ENCODE measurements around the gene COL4A6.

COL4A6 gene

GRCh38 chrX:108219949-108220601 lies 218.1 kb downstream of the COL4A6 start:
- DNase-seq = peak; percentile 46 to 74
- no peak for TF ChIP-seq GATA1 (IDR thresholded peaks at IDR 0.05; ENCODE audit: low read depth, low read length)
- no peak for TF ChIP-seq POLR2A (IDR thresholded peaks at IDR 0.05; ENCODE audit: low read length)

GRCh38 chrX:108217876-108218275 lies 220.3 kb downstream of the COL4A6 start:
- no peak for DNase-seq
- TF ChIP-seq POLR2A (IDR thresholded peaks at IDR 0.05; ENCODE audit: low read length) (no peak), GATA1 (IDR thresholded peaks at IDR 0.05; ENCODE audit: low read depth, low read length) (no peak)

DNA sequence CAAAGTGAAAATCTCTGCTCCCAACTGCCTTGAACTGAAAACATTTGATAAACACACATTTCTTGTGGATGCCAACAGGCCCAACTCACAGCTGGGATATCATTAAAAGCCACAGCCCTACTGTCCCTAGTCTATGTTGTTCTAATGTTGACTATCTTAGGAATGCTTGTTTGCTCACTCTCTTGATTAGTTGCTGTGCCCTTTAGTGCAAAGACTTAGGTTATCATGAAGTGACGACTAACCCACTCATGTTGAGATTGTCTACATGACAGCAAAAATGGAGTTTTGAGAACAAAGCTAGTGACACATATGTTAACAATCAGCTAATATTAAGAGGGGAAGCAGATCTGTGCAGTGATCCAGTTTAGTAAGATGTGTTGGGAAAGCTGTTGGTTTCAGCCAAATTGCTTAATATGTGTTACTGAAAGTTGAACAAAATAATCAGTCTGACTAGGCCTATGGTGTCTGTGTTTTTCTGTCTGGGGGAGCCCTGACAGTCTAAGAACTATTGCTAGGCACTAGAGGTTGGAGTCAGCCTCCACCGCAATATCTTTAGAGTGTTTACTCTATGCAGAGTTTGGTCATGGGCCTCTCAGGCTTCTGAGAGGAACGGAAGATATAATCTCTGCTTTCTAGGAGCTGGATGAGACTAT lies 221.2 kb downstream of the COL4A6 start:
- no peak for DNase-seq
- no peak for TF ChIP-seq POLR2A (IDR thresholded peaks at IDR 0.05; ENCODE audit: low read length)
- TF ChIP-seq GATA1 (IDR thresholded peaks at IDR 0.05; ENCODE audit: low read depth, low read length) = no peak

- no peak for DNase-seq
- no peak for TF ChIP-seq GATA1 (IDR thresholded peaks at IDR 0.05; ENCODE audit: low read depth, low read length)
- no peak for TF ChIP-seq POLR2A (IDR thresholded peaks at IDR 0.05; ENCODE audit: low read length)
These were observed 221.8 kb downstream of the COL4A6 start for GRCh38 chrX:108216405-108216804.

DNA sequence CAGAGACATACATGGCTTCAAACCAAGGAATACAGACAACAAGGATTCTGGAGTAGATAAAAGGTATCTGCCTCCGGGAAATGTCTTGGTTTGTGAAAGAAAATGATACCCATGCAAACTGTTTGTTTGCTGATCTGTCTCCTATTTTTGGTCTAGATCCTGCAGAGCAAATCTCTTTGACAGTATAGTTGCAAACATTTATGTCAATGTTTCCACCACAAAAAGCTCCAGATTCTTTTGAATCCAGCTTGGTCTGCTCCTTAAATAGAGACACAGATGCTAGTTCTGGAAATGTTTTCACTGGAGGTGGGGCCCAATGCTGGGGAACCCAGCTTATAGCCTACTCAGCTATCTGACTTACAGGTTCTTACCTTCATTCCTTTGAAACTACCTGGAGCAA lies 226.9 kb downstream of the COL4A6 start:
- TF ChIP-seq GATA1 (IDR thresholded peaks at IDR 0.05; ENCODE audit: low read depth, low read length) = no peak
- TF ChIP-seq POLR2A (IDR thresholded peaks at IDR 0.05; ENCODE audit: low read length) = no peak
- DNase-seq = no peak

DNA sequence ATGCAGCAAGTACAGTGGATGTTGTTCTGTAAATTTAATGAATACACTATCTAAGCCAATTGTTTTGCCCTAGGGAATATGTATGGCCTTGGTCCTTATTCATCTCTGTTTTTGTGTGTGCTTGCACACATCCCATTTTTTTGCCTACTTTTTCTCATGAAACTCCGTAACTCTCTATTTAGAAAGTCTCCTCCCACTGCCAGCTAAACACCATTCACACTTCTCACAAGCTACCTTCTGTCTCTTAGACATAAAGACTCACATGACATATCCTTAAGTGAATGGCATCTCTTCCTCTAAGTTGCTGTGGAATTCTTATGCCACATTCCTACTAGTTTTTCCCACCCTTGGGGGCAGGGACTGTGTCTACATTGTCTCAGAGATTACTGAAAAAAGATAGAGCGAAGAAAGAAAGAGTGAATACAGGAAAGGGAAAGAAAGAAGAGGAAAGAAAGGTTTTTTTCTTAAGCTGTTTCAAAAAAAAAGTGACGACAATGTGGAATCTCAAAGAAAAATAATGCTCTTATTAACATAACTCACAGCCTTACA lies 229.1 kb downstream of the COL4A6 start:
- TF ChIP-seq POLR2A (IDR thresholded peaks at IDR 0.05; ENCODE audit: low read length) = no peak
- TF ChIP-seq GATA1 (IDR thresholded peaks at IDR 0.05; ENCODE audit: low read depth, low read length) = no peak
- no peak for DNase-seq

GRCh38 chrX:108203540-108203939 lies 234.7 kb downstream of the COL4A6 start:
- TF ChIP-seq GATA1 (IDR thresholded peaks at IDR 0.05; ENCODE audit: low read depth, low read length) = no peak
- DNase-seq = no peak

DNA sequence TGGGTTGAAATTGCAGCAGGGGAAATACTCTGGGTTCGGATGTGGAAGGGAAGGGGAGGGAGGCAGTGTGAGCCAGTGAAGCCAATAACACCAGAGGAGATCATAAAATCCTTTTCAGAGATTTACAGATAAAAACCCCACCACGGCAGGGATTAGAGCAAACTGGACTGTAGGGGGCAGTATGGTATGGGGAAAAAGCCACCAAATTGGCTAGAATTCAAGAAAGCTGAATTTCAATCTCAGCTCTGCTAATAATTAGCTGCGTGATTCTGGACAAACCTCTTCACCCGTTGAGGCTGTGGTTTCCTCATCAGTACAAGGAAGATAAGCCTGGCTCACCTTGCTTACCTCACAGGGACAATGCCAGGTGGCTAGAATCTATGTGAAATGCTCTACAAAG lies 238.5 kb downstream of the COL4A6 start:
- no peak for TF ChIP-seq GATA1 (IDR thresholded peaks at IDR 0.05; ENCODE audit: low read depth, low read length)
- no peak for TF ChIP-seq POLR2A (IDR thresholded peaks at IDR 0.05; ENCODE audit: low read length)
- DNase-seq = peak; percentile 34 to 59

DNA sequence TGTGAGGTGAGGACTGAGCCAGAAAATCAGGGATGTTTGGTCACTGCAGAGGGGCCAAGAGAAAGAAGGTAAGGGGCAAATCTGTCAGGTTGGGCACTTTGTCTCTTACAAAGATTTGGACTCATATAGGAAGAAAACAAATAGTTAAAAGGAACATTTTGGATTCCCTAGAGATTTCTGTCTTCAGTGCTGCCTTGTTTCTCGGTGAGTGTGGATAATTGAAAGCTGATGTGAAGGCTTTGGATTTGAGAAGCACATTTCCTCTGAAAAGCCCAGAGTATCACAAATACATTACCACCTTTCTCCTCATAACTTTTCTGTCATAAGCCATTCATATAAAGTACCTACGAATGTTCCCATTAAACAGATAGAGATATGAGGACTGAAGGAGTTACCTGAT lies 239.2 kb downstream of the COL4A6 start:
- TF ChIP-seq POLR2A (IDR thresholded peaks at IDR 0.05; ENCODE audit: low read length) (no peak), GATA1 (IDR thresholded peaks at IDR 0.05; ENCODE audit: low read depth, low read length) (no peak)
- no peak for DNase-seq

DNA sequence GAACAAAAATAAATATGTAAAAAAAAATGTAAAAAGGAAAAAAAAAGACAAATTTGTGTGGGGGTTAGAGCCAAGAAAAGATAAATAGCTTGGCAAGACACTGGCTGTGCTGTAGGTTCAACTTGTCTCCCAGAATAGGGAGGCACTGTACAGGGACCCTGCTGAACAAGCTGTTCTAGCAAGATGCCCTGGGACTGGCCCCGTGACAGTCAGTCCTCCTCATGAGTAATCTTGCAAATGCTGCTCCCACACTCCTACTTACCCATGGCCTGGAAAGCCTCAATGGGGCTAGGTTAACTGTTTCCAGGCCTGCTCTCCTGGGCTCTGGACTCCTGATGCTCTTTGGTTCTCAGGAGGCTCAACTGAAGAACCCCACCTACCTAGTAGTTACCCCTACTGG lies 239.8 kb downstream of the COL4A6 start:
- no peak for DNase-seq
- TF ChIP-seq GATA1 (IDR thresholded peaks at IDR 0.05; ENCODE audit: low read depth, low read length) = no peak
- TF ChIP-seq POLR2A (IDR thresholded peaks at IDR 0.05; ENCODE audit: low read length) = no peak

DNA sequence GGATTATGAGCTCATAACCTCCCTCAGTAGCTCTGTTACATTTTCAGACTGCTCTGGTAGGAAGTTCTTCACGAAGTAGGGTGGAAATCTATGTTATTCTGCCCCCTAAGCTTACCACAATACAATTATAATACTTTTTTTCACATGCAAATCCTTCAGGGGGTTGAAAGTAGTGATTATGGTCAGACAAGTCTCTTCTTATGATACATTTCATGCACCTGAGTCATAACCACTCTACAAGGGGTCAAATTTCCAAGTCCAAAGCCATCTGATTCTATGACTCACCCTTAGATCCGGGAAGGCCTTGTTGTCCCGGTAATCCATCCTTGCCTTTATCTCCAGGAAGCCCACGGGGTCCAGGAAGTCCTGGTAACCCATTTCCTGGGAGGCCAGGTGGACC lies 251.4 kb downstream of the COL4A6 start:
- no peak for TF ChIP-seq POLR2A (IDR thresholded peaks at IDR 0.05; ENCODE audit: low read length)
- TF ChIP-seq GATA1 (IDR thresholded peaks at IDR 0.05; ENCODE audit: low read depth, low read length) = no peak
- no peak for DNase-seq

GRCh38 chrX:108178143-108178498 lies 260.1 kb downstream of the COL4A6 start:
- TF ChIP-seq GATA1 (IDR thresholded peaks at IDR 0.05; ENCODE audit: low read depth, low read length) = no peak
- no peak for TF ChIP-seq POLR2A (IDR thresholded peaks at IDR 0.05; ENCODE audit: low read length)
- no peak for DNase-seq

DNA sequence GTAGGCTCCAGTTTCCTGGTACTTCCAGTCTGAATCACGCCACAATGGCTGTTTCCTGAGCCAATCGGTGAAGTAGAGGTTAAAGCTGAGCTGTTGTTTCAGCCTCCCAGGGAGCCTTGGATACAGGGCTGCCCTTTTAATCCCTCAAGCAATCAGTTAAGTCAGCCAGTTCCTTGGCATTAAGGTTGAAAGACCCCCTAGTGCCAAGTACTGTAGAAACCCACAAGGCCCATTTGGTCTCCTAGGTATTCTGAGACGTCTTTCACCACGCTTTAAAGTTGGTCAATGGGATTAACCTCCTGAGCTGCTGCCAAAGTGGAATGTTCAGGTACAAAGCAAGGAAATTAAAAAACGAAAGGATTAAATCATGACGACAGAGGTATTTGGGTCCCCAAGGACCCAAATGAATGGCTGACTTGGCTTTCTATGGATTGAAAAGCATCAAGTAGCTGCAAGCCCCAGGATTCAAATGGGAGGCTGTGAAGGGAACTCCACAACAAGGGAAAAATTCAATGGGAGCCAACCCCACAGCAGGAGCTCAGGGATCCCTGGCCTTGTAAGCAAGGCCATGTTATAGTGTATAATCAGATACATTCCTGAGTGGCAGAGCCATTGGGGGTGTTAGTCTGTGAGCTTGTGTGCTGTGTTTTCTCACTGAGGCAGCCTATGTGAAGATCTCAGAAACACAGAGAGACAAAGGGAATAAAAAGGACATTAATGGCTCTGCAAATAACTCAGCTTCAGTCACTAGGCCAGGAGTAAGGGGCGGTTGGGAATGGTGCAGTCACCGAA lies 260.7 kb downstream of the COL4A6 start:
- TF ChIP-seq GATA1 (IDR thresholded peaks at IDR 0.05; ENCODE audit: low read depth, low read length) (no peak), POLR2A (IDR thresholded peaks at IDR 0.05; ENCODE audit: low read length) (no peak)
- DNase-seq = no peak

- TF ChIP-seq GATA1 (IDR thresholded peaks at IDR 0.05; ENCODE audit: low read depth, low read length) (no peak), POLR2A (IDR thresholded peaks at IDR 0.05; ENCODE audit: low read length) (no peak)
- no peak for DNase-seq
These were observed 264.3 kb downstream of the COL4A6 start for GRCh38 chrX:108173874-108174273.
